ENCODE data around the gene GLYAT.

GRCh38 chr11:58745705-58746364 lies 14.1 kb upstream of the GLYAT start:
- no peak for TF ChIP-seq ZNF331 (CRISPR knock-in tag; IDR thresholded peaks at IDR 0.05; ENCODE audit: low read depth)
- TF ChIP-seq POLR2AphosphoS5 (IDR thresholded peaks at IDR 0.05; ENCODE audit: low read depth): no peak

Data from GM23338 (cell line).